ENCODE measurements around the gene GTF3C6. TPM values are rescaled to one million over a fixed set of nuclear protein-coding genes. Genes with fewer than 3 reads are reported as not detected.
"Not testable (repeated sequence)": the region's sequence is repeated elsewhere in the genome, so short reads cannot be mapped to it uniquely, and the experiment has no call there.

GTF3C6 gene
- total RNA-seq, 4 donors from 2014 or later: 37.1 to 46.1 (median 42.6) TPM

DNA sequence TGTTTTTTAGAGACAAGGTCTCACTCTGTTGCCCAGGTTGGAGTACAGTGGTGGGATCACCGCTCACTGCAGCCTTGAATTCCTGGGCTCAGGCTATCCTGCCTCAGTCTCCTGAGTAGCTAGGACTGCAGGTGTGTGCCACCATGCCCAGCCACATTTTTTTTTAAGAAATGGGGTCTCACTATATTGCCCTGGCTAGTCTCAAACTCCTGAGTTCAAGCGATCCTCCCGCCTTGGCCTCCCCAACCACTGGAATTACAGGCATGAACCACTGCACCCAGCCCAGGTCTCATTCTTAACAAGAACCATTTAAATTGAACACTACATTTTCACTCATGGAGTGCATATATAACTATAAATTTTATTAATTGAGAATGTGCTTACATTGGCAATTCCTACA, 43.8 kb downstream of the GTF3C6 start:
- WGBS: 96% methylated on average over 3 of the region's 3 CpGs
- H3K27me3 ChIP-seq: no peaks in the 10 kb centered on the region
- TF ChIP-seq, protein P1, sequence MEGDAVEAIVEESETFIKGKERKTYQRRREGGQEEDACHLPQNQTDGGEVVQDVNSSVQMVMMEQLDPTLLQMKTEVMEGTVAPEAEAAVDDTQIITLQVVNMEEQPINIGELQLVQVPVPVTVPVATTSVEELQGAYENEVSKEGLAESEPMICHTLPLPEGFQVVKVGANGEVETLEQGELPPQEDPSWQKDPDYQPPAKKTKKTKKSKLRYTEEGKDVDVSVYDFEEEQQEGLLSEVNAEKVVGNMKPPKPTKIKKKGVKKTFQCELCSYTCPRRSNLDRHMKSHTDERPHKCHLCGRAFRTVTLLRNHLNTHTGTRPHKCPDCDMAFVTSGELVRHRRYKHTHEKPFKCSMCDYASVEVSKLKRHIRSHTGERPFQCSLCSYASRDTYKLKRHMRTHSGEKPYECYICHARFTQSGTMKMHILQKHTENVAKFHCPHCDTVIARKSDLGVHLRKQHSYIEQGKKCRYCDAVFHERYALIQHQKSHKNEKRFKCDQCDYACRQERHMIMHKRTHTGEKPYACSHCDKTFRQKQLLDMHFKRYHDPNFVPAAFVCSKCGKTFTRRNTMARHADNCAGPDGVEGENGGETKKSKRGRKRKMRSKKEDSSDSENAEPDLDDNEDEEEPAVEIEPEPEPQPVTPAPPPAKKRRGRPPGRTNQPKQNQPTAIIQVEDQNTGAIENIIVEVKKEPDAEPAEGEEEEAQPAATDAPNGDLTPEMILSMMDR (IDR thresholded peaks at IDR 0.05): no peak
- TF ChIP-seq EP300 (IDR thresholded peaks at IDR 0.05) (no peak), POLR2A (IDR thresholded peaks at IDR 0.05; ENCODE audit: low read depth) (no peak)
- intact Hi-C loops (cut with DNase I): no loop called here
- DNase-seq (ENCODE audit: extremely low spot score): no peak
- no peaks in the 10 kb centered on the region for H3K4me1 ChIP-seq
- peaks cover 40 to 92% (median 82%) of the 10 kb centered on the region in 4 donors for H3K36me3 ChIP-seq
- no peak overlapping the region for H3K4me3 ChIP-seq
- H3K27ac ChIP-seq (replicated peaks in 1 of 4): no peak overlapping the region
- no peaks in the 10 kb centered on the region for H3K9me3 ChIP-seq

DNA sequence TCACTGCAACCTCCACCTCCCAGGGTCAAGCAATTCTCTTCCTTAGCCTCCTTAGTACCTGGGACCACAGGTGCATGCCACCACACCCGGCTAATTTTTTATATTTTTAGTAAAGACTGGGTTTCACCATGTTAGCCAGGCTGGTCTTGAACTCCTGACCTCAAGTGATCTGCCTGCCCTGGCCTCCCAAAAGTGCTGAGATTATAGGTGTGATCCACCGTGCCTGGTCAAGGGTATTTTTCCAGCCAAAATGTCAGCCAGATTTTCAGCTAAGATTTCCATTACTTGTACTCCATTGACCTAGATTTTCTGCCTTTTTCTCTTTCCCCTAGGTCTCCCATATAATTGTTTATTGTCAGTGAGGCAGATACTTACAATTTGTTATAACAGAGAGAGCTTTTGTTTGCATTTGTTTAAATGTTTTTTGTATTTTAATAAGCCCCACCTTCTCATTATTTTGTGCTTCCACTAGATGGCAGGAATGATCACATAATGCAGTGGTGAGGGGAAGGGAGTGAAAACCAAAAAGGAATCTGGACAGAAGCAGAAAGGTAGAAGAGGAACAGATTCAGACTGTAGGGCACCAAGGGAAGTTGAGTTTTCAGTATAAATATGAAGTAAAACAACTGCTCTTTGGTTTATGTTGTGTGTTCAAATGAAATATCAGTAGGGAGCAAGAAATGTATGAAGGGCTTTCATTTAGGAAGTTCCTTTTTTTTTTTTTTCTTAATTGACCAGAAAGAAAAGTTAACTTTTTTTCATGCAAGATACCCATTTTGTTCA, 53.0 kb downstream of the GTF3C6 start:
- intact Hi-C loops (cut with DNase I): loop anchor here (5.0 kb wide), 1 partner anchor 201 kb away; no protein-coding TSS in a partner anchor
- no peaks in the 10 kb centered on the region for H3K9me3 ChIP-seq
- TF ChIP-seq EP300 (IDR thresholded peaks at IDR 0.05) (no peak), POLR2A (IDR thresholded peaks at IDR 0.05; ENCODE audit: low read depth) (no peak)
- TF ChIP-seq, protein P1 (IDR thresholded peaks at IDR 0.05): peak; percentile 43 to 59 (median 50)
- H3K27ac ChIP-seq (replicated peaks in 1 of 4): no peak overlapping the region
- H3K4me3 ChIP-seq: no peak overlapping the region
- 79% methylated on average over 2 of the region's 2 CpGs for WGBS
- DNase-seq (ENCODE audit: extremely low spot score): no peak
- H3K36me3 ChIP-seq: peaks cover 27 to 75% (median 59%) of the 10 kb centered on the region in 4 donors
- peaks cover 0 to 14% (median 6%) of the 10 kb centered on the region in 4 donors for H3K4me1 ChIP-seq
- H3K27me3 ChIP-seq: no peaks in the 10 kb centered on the region

DNA sequence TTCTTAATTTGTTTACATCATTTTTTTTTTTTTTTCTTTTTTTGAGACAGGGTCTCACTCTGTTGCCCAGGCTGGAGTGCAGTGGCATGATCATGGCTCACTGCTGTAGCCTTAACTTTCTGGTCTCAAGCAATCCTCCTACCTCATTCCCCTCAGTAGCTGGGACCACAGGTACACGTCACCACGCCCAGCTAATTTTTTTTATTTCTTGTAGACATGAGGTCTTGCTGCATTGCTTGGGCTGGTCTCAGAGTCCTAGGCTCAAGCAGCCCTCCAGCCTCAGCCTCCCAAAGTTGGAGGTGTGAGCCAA, 53.6 kb downstream of the GTF3C6 start:
- H3K4me1 ChIP-seq: peaks cover 0 to 14% (median 6%) of the 10 kb centered on the region in 4 donors
- intact Hi-C loops (cut with DNase I): loop anchor here (5.0 kb wide), 1 partner anchor 200 kb away; no protein-coding TSS in a partner anchor
- no peaks in the 10 kb centered on the region for H3K9me3 ChIP-seq
- DNase-seq (ENCODE audit: extremely low spot score): no peak
- TF ChIP-seq, protein P1 (IDR thresholded peaks at IDR 0.05): no peak
- TF ChIP-seq EP300 (IDR thresholded peaks at IDR 0.05) (no peak), POLR2AphosphoS5 (IDR thresholded peaks at IDR 0.05) (no peak), POLR2A (IDR thresholded peaks at IDR 0.05; ENCODE audit: low read depth) (no peak)
- no peak overlapping the region for H3K27ac ChIP-seq (replicated peaks in 1 of 4)
- 88% methylated on average over 2 of the region's 2 CpGs for WGBS
- peaks cover 25 to 71% (median 56%) of the 10 kb centered on the region in 4 donors for H3K36me3 ChIP-seq
- H3K4me3 ChIP-seq: no peak overlapping the region
- no peaks in the 10 kb centered on the region for H3K27me3 ChIP-seq

DNA sequence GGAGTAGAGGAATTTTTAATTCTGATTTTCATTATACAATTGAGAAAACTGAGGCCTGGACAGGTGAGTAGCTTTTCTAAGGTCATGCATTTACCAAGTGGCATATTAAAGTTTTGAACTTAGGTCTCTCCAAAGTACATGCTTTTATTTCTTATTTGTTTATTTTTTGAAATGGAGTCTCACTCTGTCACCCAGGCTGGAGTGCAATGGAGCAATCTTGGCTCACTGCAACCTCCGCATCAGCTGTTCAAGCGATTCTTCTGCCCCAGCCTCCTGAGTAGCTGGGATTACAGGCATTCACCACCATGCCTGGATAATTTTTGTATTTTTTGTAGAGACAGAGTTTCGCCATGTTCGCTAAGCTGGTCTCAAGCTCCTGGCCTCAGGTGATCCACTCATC, 54.0 kb downstream of the GTF3C6 start:
- intact Hi-C loops (cut with DNase I): loop anchor here (5.0 kb wide), 1 partner anchor 200 kb away; no protein-coding TSS in a partner anchor

GRCh38 chr6:111013144-111013915, 54.8 kb downstream of the GTF3C6 start:
- intact Hi-C loops (cut with DNase I): loop anchor here (5.0 kb wide), 1 partner anchor 199 kb away; no protein-coding TSS in a partner anchor
- no peak overlapping the region for H3K27ac ChIP-seq (replicated peaks in 1 of 4)
- 72% methylated on average over 4 of the region's 4 CpGs for WGBS
- H3K4me3 ChIP-seq: no peak overlapping the region
- H3K9me3 ChIP-seq: no peaks in the 10 kb centered on the region
- H3K27me3 ChIP-seq: no peaks in the 10 kb centered on the region
- no peak for DNase-seq (ENCODE audit: extremely low spot score)
- peaks cover 0 to 14% (median 6%) of the 10 kb centered on the region in 4 donors for H3K4me1 ChIP-seq
- H3K36me3 ChIP-seq: peaks cover 25 to 68% (median 49%) of the 10 kb centered on the region in 4 donors
- TF ChIP-seq POLR2AphosphoS5 (IDR thresholded peaks at IDR 0.05) (no peak), EP300 (IDR thresholded peaks at IDR 0.05) (no peak), POLR2A (IDR thresholded peaks at IDR 0.05; ENCODE audit: low read depth) (no peak)
- TF ChIP-seq, protein P1 (IDR thresholded peaks at IDR 0.05): no peak

More for the DNA sequence above, 54.0 kb downstream of the GTF3C6 start:
- H3K4me3 ChIP-seq; H3K27ac ChIP-seq (replicated peaks in 1 of 4); H3K9me3 ChIP-seq; H3K27me3 ChIP-seq; DNase-seq (ENCODE audit: extremely low spot score): not testable (repeated sequence)
- 69% methylated on average over 4 of the region's 4 CpGs for WGBS
- peaks cover 25 to 70% (median 55%) of the 10 kb centered on the region in 4 donors for H3K36me3 ChIP-seq
- H3K4me1 ChIP-seq: peaks cover 0 to 14% (median 6%) of the 10 kb centered on the region in 4 donors

Data from esophagus muscularis mucosa (tissue), 4 donors.